Adrenal gland (tissue), 12 donors: ENCODE data around the gene ITGB4. TPM values are rescaled to one million over a fixed set of nuclear protein-coding genes. Genes with fewer than 3 reads are reported as not detected.

Source experiments
- DNase-seq, 7 donors: peaks; one replicate each; pipeline ENCODE4 v3.0.0-alpha.2; 2019 to 2020
- H3K27ac ChIP-seq, 5 donors: fragments of 200-600 bp; sonication (generic) in 4 of 5; 1 replicate in 3 of 5; 2 replicates in 2 of 5; pipeline versions ENCODE4 v1.5.1 to v1.8.0; 2016 to 2020; ENCODE audit warnings: mild to moderate bottlenecking in 1 of 5
- H3K27me3 ChIP-seq: fragments of 200-600 bp; 2 replicates; pipeline ENCODE4 v1.8.0; 2021
- H3K36me3 ChIP-seq, 2 donors: fragments of 200-600 bp; replicated peaks in 1 of 2; 1 replicate in 1 of 2; 2 replicates in 1 of 2; pipeline versions ENCODE4 v1.5.1 to v1.8.0; 2018 to 2022
- H3K4me1 ChIP-seq, 2 donors: fragments of 200-600 bp; replicated peaks in 1 of 2; 1 replicate in 1 of 2; 2 replicates in 1 of 2; pipeline versions ENCODE4 v1.5.1 to v1.8.0; 2018 to 2021
- H3K4me3 ChIP-seq, 4 donors: fragments of 200-600 bp; sonication (generic) in 3 of 4; one replicate each; pipeline ENCODE4 v1.5.1; 2016 to 2018
- H3K9me3 ChIP-seq, 3 donors: fragments of 200-600 bp; sonication (generic) in 1 of 3; replicated peaks in 1 of 3; 1 replicate in 2 of 3; 2 replicates in 1 of 3; pipeline versions ENCODE4 v1.5.1 to v1.8.0; 2016 to 2021
- CTCF ChIP-seq, 6 experiments: fragments of 450-650 bp in 4 of 6; fragments of 200-600 bp in 2 of 6; sonication (generic) in 1 of 6; IDR thresholded peaks; 1 replicate in 5 of 6; 2 replicates in 1 of 6; pipeline versions ENCODE4 v1.5.1 to v1.8.0; 2016 to 2021; ENCODE audit warnings: antibody characterized with exemption in 6 of 6, mild to moderate bottlenecking in 2 of 6, moderate library complexity in 1 of 6
- POLR2A ChIP-seq, 2 donors: fragments of 450-650 bp; IDR thresholded peaks; one replicate each; pipeline ENCODE4 v1.6.1; 2017; ENCODE audit warnings: antibody characterized with exemption in 2 of 2, mild to moderate bottlenecking in 2 of 2, moderate library complexity in 1 of 2
- WGBS, 4 donors: extraction: QIAGEN DNeasy Blood & Tissue Kit in 2 of 4; methylation state at CpG; one replicate each; pipeline versions ENCODE4 v1.1.5 to v1.1.7; 2013 to 2017; 5-methylcytosine and 5-hydroxymethylcytosine counted together
- intact Hi-C, 2 donors: fragments of 100-400 bp; cut with DNase I; formaldehyde crosslinking; loops; one replicate each; pipeline versions ENCODE4 v1.14.1 to v1.15.0; 2022 to 2023
- polyA plus RNA-seq, 3 donors: library from polyadenylated mRNA; stranded (reverse); fragments of 200-250 nt in 2 of 3; fragments of 350-450 nt in 1 of 3; fragmentation: Illumina TruSeq in 1 of 3; extraction: RNeasy Lipid Tissue Mini Kit (QIAGEN cat#74804) in 1 of 3; gene quantifications; one replicate each; pipeline ENCODE4 v1.2.3, GENCODE V29; 2013 to 2014
- total RNA-seq, 9 donors: library from RNA; depleted of rRNA in 4 of 9; stranded (reverse); fragments of >200 nt in 4 of 9; fragments of 120-200 nt in 1 of 9; fragmentation: NEBNext Ultra II Directional in 1 of 9; extraction: Animal tissue kit (Norgen Biotek cat#: 25700) in 1 of 9; gene quantifications; one replicate each; pipeline versions ENCODE4 v1.1.0 to v1.2.4, GENCODE V29; 2013 to 2023
- donor health status: healthy with polysubstance abuse.
- donor health status: Bipolar disorder and iron deficiency.
- donor health status: DM: yes; HTN: yes; CAD: no.
- donor health status: DM: no; HTN: no; CAD: no.
- donor health status: DM: no; HTN: no; CAD: no.
- donor health status: DM: yes; HTN: yes; CAD: no.

ITGB4 gene
- total and polyA plus RNA-seq, 12 donors, result 1.00 to 12.5 (median 6.9) TPM

- DNase-seq, result no peak
- Histone ChIP-seq H3K27ac (peak overlapping the region in 2 of 5 donors; percentile 38 to 65), H3K4me1 (peaks cover 0 to 29% of the 10 kb centered on the region in 2 donors), H3K27me3 (no peaks in the 10 kb centered on the region), H3K4me3 (no peak overlapping the region), H3K36me3 (peaks cover 0 to 33% of the 10 kb centered on the region in 2 donors), H3K9me3 (no peaks in the 10 kb centered on the region)
- TF ChIP-seq POLR2A (IDR thresholded peaks at IDR 0.05) (no peak), CTCF (IDR thresholded peaks at IDR 0.05) (no peak)
- 83 to 87% (median 85%) methylated on average over 9 to 10 of the region's 10 CpGs for WGBS, 4 donors
- intact Hi-C loops, result no loop called here
Measured at GRCh38 chr17:75697651-75698291, 23.5 kb upstream of the ITGB4 start.

GRCh38 chr17:75698659-75699058, 22.6 kb upstream of the ITGB4 start:
- H3K36me3 ChIP-seq, result peaks cover 0 to 42% of the 10 kb centered on the region in 2 donors
- H3K27ac ChIP-seq, result peak overlapping the region in 2 of 5 donors; percentile 31 to 65
- WGBS, 4 donors, result 94 to 100% (median 97%) methylated on average over 3 of the region's 3 CpGs
- H3K4me3 ChIP-seq, result no peak overlapping the region
- H3K9me3 ChIP-seq, result no peaks in the 10 kb centered on the region
- intact Hi-C loops, result no loop called here
- TF ChIP-seq POLR2A (IDR thresholded peaks at IDR 0.05) (no peak), CTCF (IDR thresholded peaks at IDR 0.05) (no peak)
- DNase-seq, result no peak
- H3K27me3 ChIP-seq, result no peaks in the 10 kb centered on the region
- H3K4me1 ChIP-seq, result peaks cover 0 to 22% of the 10 kb centered on the region in 2 donors

- H3K36me3 ChIP-seq, result peaks cover 0 to 68% of the 10 kb centered on the region in 2 donors
- H3K9me3 ChIP-seq, result no peaks in the 10 kb centered on the region
- peaks cover 0 to 10% of the 10 kb centered on the region in 2 donors for H3K4me1 ChIP-seq
- no peak for TF ChIP-seq CTCF (IDR thresholded peaks at IDR 0.05)
- TF ChIP-seq POLR2A (IDR thresholded peaks at IDR 0.05), result no peak
- DNase-seq, result no peak
- intact Hi-C loops, result no loop called here
- no peaks in the 10 kb centered on the region for H3K27me3 ChIP-seq
- H3K4me3 ChIP-seq, result no peak overlapping the region
- WGBS, 4 donors, result 83 to 96% (median 88%) methylated on average over 6 to 10 of the region's 10 CpGs
- peak overlapping the region in 2 of 5 donors; percentile 45 to 59 for H3K27ac ChIP-seq
Measured at GRCh38 chr17:75701288-75701687, 20.0 kb upstream of the ITGB4 start.

GRCh38 chr17:75703191-75703590, 18.1 kb upstream of the ITGB4 start:
- no peak overlapping the region for H3K4me3 ChIP-seq
- no peak for DNase-seq
- no peak overlapping the region for H3K27ac ChIP-seq
- no peaks in the 10 kb centered on the region for H3K27me3 ChIP-seq
- no peak for TF ChIP-seq POLR2A (IDR thresholded peaks at IDR 0.05)
- H3K9me3 ChIP-seq, result no peaks in the 10 kb centered on the region
- no peaks in the 10 kb centered on the region for H3K4me1 ChIP-seq
- 91 to 94% (median 93%) methylated on average over 6 to 12 of the region's 12 CpGs for WGBS, 4 donors
- H3K36me3 ChIP-seq, result peaks cover 0 to 78% of the 10 kb centered on the region in 2 donors
- intact Hi-C loops, result no loop called here

GRCh38 chr17:75703591-75703990, 17.7 kb upstream of the ITGB4 start:
- Histone ChIP-seq H3K4me1 (no peaks in the 10 kb centered on the region), H3K4me3 (no peak overlapping the region), H3K27ac (no peak overlapping the region), H3K27me3 (no peaks in the 10 kb centered on the region), H3K36me3 (peaks cover 0 to 78% of the 10 kb centered on the region in 2 donors), H3K9me3 (no peaks in the 10 kb centered on the region)
- 95 to 100% (median 96%) methylated on average over 9 of the region's 9 CpGs for WGBS, 4 donors
- no peak for TF ChIP-seq CTCF (IDR thresholded peaks at IDR 0.05)
- intact Hi-C loops, result no loop called here
- no peak for DNase-seq
